Esophagus muscularis mucosa (tissue), 4 donors: ENCODE results near the gene SDK1. TPM values are rescaled to one million over a fixed set of nuclear protein-coding genes. Genes with fewer than 3 reads are reported as not detected.

Source experiments
- DNase-seq: peaks from one replicate; pipeline ENCODE4 v3.0.0-alpha.2; 2017; ENCODE audit errors: extremely low spot score
- H3K27ac ChIP-seq, 4 donors: fragments of 200-600 bp; sonication (generic); replicated peaks in 1 of 4; 1 replicate in 3 of 4; 2 replicates in 1 of 4; pipeline ENCODE4 v1.5.1; 2016 to 2019; ENCODE audit warnings: mild to moderate bottlenecking in 1 of 4
- H3K27me3 ChIP-seq, 4 donors: fragments of 200-600 bp; sonication (generic); one replicate each; pipeline versions ENCODE4 v1.5.1 to v1.6.0; 2016 to 2019
- H3K36me3 ChIP-seq, 4 donors: fragments of 200-600 bp; sonication (generic); one replicate each; pipeline ENCODE4 v1.5.1; 2016 to 2019
- H3K4me1 ChIP-seq, 4 donors: fragments of 200-600 bp; sonication (generic); one replicate each; pipeline ENCODE4 v1.5.1; 2016 to 2019
- H3K4me3 ChIP-seq, 4 donors: fragments of 200-600 bp; sonication (generic); 1 replicate in 2 of 4; 2 replicates in 2 of 4; pipeline ENCODE4 v1.5.1; 2016 to 2019; ENCODE audit warnings: mild to moderate bottlenecking in 4 of 4, moderate library complexity in 1 of 4
- H3K9me3 ChIP-seq, 4 donors: fragments of 200-600 bp; sonication (generic); 1 replicate in 3 of 4; 2 replicates in 1 of 4; pipeline ENCODE4 v1.5.1; 2016 to 2019
- EP300 ChIP-seq: sonication (generic); formaldehyde crosslinking; IDR thresholded peaks from one replicate; pipeline ENCODE4 v1.6.1; 2017; ENCODE audit warnings: antibody characterized with exemption
- POLR2A ChIP-seq: fragments of 450-650 bp; IDR thresholded peaks from one replicate; pipeline ENCODE4 v1.6.1; 2017; ENCODE audit warnings: antibody characterized with exemption, moderate library complexity, mild to moderate bottlenecking, low read depth
- POLR2AphosphoS5 ChIP-seq, 2 donors: sonication (generic); formaldehyde crosslinking; IDR thresholded peaks; one replicate each; pipeline ENCODE4 v1.6.1; 2017; ENCODE audit warnings: antibody characterized with exemption in 2 of 2
- WGBS: methylation state at CpG from one replicate; pipeline ENCODE4 v1.1.5; 2018; 5-methylcytosine and 5-hydroxymethylcytosine counted together
- intact Hi-C: fragments of 100-400 bp; cut with DNase I; formaldehyde crosslinking; loops from one replicate; pipeline ENCODE4 v1.15.1; 2023
- total RNA-seq, 4 donors: library from RNA; depleted of rRNA; stranded (reverse); fragments of >200 nt; gene quantifications; one replicate each; pipeline versions ENCODE4 v1.1.0 to v1.2.1, GENCODE V29; 2016
- TF ChIP-seq, protein P1 (sequence below), 3 experiments: fragments of 200-600 bp in 2 of 3; fragments of 450-650 bp in 1 of 3; sonication (generic) in 2 of 3; IDR thresholded peaks; one replicate each; pipeline ENCODE4 v1.5.1; 2017 to 2019; ENCODE audit warnings: antibody characterized with exemption in 3 of 3, mild to moderate bottlenecking in 2 of 3, moderate library complexity in 1 of 3

The SDK1 gene
- total RNA-seq, 4 donors from 2014 or later, result 7.8 to 18.6 (median 12.0) TPM

DNA sequence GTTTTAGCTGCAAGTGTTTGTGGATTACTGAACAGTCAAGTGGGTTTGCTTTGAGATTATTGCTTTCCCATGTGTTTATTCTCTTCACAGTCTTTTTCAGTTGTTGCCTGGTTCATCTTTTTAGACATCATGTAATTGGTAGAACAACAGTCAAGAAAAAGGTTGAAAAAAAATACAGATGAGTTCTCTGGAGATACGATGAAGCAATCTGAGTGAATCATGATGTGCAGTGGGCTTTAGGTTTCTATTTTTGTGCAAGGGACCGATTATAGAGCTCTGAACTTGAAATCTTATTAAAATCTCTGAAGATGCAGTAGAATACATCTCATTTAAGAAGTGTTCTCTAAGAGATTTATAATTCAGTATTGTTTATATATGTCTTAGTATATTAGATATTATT, 145.7 kb downstream of the SDK1 start:
- WGBS, result 83% methylated on average over 2 of the region's 2 CpGs
- H3K9me3 ChIP-seq, result peaks cover 0 to 17% (median 13%) of the 10 kb centered on the region in 4 donors
- no peaks in the 10 kb centered on the region for H3K4me1 ChIP-seq
- TF ChIP-seq, protein P1, sequence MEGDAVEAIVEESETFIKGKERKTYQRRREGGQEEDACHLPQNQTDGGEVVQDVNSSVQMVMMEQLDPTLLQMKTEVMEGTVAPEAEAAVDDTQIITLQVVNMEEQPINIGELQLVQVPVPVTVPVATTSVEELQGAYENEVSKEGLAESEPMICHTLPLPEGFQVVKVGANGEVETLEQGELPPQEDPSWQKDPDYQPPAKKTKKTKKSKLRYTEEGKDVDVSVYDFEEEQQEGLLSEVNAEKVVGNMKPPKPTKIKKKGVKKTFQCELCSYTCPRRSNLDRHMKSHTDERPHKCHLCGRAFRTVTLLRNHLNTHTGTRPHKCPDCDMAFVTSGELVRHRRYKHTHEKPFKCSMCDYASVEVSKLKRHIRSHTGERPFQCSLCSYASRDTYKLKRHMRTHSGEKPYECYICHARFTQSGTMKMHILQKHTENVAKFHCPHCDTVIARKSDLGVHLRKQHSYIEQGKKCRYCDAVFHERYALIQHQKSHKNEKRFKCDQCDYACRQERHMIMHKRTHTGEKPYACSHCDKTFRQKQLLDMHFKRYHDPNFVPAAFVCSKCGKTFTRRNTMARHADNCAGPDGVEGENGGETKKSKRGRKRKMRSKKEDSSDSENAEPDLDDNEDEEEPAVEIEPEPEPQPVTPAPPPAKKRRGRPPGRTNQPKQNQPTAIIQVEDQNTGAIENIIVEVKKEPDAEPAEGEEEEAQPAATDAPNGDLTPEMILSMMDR (IDR thresholded peaks at IDR 0.05), result no peak
- no peak for TF ChIP-seq EP300
- no peak for TF ChIP-seq POLR2A
- no peaks in the 10 kb centered on the region for H3K36me3 ChIP-seq
- intact Hi-C loops, result no loop called here
- no peaks in the 10 kb centered on the region for H3K27me3 ChIP-seq
- no peak overlapping the region for H3K4me3 ChIP-seq
- no peak overlapping the region for H3K27ac ChIP-seq
- DNase-seq, result no peak

DNA sequence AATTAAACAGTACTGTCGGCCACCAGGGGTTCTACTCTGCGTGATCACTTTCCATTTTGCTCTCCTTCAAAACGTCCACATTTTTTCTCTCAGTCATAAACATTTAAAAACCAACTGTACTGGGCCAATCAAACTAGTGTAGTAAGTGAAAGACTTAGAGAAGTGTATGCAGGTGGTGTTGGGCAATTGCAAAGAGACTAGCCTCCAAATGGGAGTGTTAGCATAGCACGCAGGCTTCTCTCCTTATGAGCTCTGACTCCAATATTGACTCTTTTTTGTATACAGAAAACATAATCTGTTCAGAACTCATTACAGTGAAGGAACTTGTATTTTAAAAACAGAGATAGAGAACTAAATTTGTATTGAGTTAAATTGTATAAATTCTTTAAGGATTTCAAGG, 150.6 kb downstream of the SDK1 start:
- WGBS, result 79% methylated on average over 4 of the region's 4 CpGs
- no peaks in the 10 kb centered on the region for H3K4me1 ChIP-seq
- TF ChIP-seq, protein P1 (IDR thresholded peaks at IDR 0.05), result no peak
- no peak overlapping the region for H3K27ac ChIP-seq
- no peak for DNase-seq
- no peaks in the 10 kb centered on the region for H3K36me3 ChIP-seq
- H3K4me3 ChIP-seq, result no peak overlapping the region
- peaks cover 0 to 5% (median 1%) of the 10 kb centered on the region in 4 donors for H3K9me3 ChIP-seq
- intact Hi-C loops, result no loop called here
- H3K27me3 ChIP-seq, result no peaks in the 10 kb centered on the region

DNA sequence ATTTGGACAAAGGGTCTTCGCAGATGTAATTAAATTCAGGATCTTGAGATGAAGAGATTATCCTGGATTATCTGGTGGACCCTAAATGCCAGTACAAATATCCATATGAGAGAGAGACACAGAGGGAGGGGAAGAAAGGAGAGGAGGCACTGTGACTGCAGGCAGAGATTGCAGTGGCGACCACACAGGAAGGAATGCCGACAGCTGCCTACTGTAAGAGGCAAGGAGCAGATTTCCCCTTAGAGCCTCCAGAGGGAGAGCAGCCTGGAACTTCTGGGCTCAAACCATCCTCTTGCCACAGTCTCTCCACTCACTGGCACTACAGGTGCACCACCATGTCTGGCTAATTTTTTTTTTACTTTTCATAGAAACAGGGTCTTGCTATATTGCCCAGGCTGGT, 152.3 kb downstream of the SDK1 start:
- 89% methylated on average over 3 of the region's 3 CpGs for WGBS
- Histone ChIP-seq H3K4me3 (no peak overlapping the region), H3K9me3 (peaks cover 0 to 5% (median 2%) of the 10 kb centered on the region in 4 donors), H3K4me1 (no peaks in the 10 kb centered on the region), H3K27ac (no peak overlapping the region), H3K27me3 (no peaks in the 10 kb centered on the region), H3K36me3 (no peaks in the 10 kb centered on the region)
- TF ChIP-seq EP300 (no peak), POLR2AphosphoS5 (IDR thresholded peaks at IDR 0.05) (no peak), POLR2A (no peak)
- TF ChIP-seq, protein P1 (IDR thresholded peaks at IDR 0.05), result no peak
- no peak for DNase-seq
- intact Hi-C loops, result no loop called here

DNA sequence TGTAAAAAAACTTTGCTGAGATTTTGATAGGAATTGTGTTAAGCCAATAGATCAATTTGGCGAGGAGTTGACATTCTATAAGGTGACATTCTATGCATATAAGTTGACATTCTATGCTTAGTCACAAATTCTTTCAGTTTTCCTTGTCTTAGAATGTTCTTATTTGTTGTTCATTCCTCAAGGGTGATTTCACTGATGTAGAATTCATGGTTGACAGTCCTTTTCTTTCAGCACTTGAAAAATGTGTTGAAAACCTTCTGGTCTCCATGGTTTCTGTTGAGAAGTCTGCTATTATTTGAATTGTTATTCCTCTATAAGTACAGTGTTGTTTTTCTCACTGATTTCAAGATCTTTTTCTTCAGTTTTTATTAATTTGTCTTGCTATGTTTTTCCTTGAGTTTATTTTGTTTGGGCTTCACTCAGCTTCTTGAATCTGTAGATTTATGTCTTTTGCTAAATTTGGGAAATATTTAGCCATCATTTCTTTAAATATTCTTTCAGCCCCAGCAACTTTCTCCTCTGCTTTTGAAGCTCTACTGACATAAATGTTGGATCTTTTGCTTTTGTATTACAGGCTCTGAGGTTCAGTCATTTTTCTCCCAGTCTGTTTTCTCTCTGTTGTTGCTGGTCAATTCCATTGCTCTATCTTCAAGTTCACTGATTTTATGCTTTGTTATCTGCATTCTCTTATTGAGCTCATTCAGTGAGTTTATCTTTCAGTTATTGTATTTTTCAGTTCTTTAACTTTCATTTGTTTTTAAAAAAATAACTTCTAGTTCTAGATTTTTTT, 154.9 kb downstream of the SDK1 start:
- no peaks in the 10 kb centered on the region for H3K4me1 ChIP-seq
- no peak overlapping the region for H3K27ac ChIP-seq
- no peaks in the 10 kb centered on the region for H3K27me3 ChIP-seq
- no peak overlapping the region for H3K4me3 ChIP-seq
- H3K36me3 ChIP-seq, result no peaks in the 10 kb centered on the region
- peaks cover 0 to 5% (median 2%) of the 10 kb centered on the region in 4 donors for H3K9me3 ChIP-seq
- TF ChIP-seq POLR2A (no peak), POLR2AphosphoS5 (IDR thresholded peaks at IDR 0.05) (no peak), EP300 (no peak)
- TF ChIP-seq, protein P1 (IDR thresholded peaks at IDR 0.05), result no peak
- WGBS, result 93% methylated on average over 1 of the region's 1 CpG
- DNase-seq, result no peak
- intact Hi-C loops, result no loop called here

DNA sequence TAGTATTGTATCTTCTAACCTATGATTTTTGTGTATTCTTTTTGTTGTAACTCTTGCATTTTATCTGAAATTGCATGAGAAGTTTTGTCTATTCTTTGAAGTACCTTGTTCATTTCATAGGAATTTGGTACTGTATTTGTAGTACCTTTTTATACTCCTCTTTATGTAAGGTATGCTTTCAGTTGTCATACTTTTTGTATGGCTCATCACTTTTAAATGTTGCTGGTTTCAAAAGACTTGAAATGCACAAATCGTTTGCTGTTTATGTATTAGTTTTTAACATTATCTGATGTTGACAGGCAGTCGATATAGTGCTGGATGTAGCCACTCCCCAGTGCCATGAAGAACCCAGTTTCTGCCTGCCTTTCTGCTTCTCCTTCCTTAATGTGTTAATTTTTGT, 158.1 kb downstream of the SDK1 start:
- H3K27me3 ChIP-seq, result no peaks in the 10 kb centered on the region
- peaks cover 0 to 7% (median 0%) of the 10 kb centered on the region in 4 donors for H3K4me1 ChIP-seq
- H3K27ac ChIP-seq, result no peak overlapping the region
- H3K36me3 ChIP-seq, result no peaks in the 10 kb centered on the region
- no peak for DNase-seq
- intact Hi-C loops, result no loop called here
- TF ChIP-seq EP300, result no peak
- TF ChIP-seq POLR2AphosphoS5 (IDR thresholded peaks at IDR 0.05), result no peak
- TF ChIP-seq, protein P1 (IDR thresholded peaks at IDR 0.05), result no peak
- TF ChIP-seq POLR2A, result no peak
- 81% methylated on average over 2 of the region's 2 CpGs for WGBS
- no peak overlapping the region for H3K4me3 ChIP-seq
- peaks cover 0 to 5% (median 2%) of the 10 kb centered on the region in 4 donors for H3K9me3 ChIP-seq
